ENCODE measurements around the gene JAKMIP3. TPM values are rescaled to one million over a fixed set of nuclear protein-coding genes. Genes with fewer than 3 reads are reported as not detected.

Gene JAKMIP3
- total RNA-seq, 2 experiments from 2014 or later: 0.18 to 0.31 TPM

DNA sequence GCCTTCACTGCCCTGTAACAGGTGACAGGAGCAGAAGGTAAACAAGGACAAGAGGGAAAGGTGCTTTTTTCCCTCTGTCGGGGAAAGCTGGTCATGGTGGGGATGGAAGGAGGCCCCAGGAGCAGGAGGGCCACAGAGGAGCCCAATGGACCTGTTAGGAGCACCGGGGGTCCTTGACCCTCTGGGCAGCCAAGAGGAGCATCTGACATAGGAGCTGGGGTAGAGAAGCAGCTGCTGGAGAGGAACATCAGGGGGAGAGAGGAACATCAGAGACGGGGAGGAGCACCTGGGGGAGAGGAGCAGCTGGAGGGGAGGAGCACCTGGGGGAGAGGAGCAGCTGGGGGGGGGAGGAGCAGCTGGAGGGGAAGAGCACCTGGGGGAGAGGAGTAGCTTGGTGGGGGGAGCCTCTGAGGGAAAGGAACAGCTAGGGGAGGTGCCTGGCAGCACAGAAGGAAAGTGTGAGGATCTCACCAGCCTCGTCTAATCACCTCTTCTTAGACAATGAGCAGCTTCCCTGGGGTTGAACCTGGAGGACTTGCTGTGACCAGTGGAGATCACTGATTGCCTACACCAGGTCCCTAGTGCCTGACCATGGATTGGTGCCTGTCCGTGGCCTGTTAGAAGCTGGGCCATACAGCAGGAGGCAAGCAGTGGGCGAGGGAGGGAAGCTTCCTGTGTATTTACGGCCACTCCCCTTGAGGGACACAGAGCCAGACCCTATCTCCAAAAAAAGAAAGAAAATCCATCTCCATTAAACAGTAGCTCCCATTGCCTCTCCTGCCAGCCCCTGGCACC lies 37.6 kb downstream of the JAKMIP3 start:
- no peaks in the 10 kb centered on the region for H3K36me3 Mint-ChIP-seq (ENCODE audit: low read depth)
- H3K27me3 Mint-ChIP-seq: no peaks in the 10 kb centered on the region
- no peak for ATAC-seq
- DNase-seq: no peak
- H3K4me1 Mint-ChIP-seq (ENCODE audit: low read depth): no peaks in the 10 kb centered on the region
- intact Hi-C loops (cut with micrococcal nuclease): no loop called here
- CTCF ChIA-PET: no interaction called here
- POLR2A ChIA-PET: interaction anchor here (0.7 kb wide), 1 partner anchor 280 kb away, joined by 3 read pairs; no protein-coding TSS in a partner anchor
- no peak overlapping the region for H3K4me3 Mint-ChIP-seq
- no peak overlapping the region for H3K27ac Mint-ChIP-seq
- TF ChIP-seq, protein P1, sequence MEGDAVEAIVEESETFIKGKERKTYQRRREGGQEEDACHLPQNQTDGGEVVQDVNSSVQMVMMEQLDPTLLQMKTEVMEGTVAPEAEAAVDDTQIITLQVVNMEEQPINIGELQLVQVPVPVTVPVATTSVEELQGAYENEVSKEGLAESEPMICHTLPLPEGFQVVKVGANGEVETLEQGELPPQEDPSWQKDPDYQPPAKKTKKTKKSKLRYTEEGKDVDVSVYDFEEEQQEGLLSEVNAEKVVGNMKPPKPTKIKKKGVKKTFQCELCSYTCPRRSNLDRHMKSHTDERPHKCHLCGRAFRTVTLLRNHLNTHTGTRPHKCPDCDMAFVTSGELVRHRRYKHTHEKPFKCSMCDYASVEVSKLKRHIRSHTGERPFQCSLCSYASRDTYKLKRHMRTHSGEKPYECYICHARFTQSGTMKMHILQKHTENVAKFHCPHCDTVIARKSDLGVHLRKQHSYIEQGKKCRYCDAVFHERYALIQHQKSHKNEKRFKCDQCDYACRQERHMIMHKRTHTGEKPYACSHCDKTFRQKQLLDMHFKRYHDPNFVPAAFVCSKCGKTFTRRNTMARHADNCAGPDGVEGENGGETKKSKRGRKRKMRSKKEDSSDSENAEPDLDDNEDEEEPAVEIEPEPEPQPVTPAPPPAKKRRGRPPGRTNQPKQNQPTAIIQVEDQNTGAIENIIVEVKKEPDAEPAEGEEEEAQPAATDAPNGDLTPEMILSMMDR (IDR thresholded peaks at IDR 0.05): no peak
- no peaks in the 10 kb centered on the region for H3K9me3 Mint-ChIP-seq

DNA sequence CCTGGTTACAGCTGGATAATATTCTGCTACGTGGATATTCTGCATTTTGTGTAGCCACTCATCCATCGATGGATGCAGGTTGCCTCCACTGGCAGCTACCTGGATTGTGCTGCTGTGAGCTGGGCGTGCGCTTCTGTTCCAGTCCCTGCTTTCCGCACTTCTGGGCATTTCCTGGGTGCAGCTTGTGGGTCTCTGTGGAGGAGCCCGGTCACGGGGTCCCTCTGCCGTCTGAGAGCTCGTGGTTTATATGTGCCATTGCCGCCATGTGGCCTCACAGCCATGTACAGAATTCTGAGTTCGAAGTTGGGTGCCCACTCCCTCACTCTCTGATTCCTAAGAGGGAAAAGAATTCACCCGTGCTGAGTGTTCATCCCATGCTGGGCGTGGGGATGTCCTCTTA lies 38.3 kb downstream of the JAKMIP3 start:
- TF ChIP-seq, protein P1 (IDR thresholded peaks at IDR 0.05): no peak
- no peak overlapping the region for H3K27ac Mint-ChIP-seq
- intact Hi-C loops (cut with micrococcal nuclease): no loop called here
- H3K4me1 Mint-ChIP-seq (ENCODE audit: low read depth): no peaks in the 10 kb centered on the region
- POLR2A ChIA-PET: no interaction called here
- CTCF ChIA-PET: no interaction called here
- H3K27me3 Mint-ChIP-seq: no peaks in the 10 kb centered on the region
- no peaks in the 10 kb centered on the region for H3K36me3 Mint-ChIP-seq (ENCODE audit: low read depth)
- ATAC-seq: no peak
- DNase-seq: no peak
- H3K4me3 Mint-ChIP-seq: no peak overlapping the region
- no peaks in the 10 kb centered on the region for H3K9me3 Mint-ChIP-seq

DNA sequence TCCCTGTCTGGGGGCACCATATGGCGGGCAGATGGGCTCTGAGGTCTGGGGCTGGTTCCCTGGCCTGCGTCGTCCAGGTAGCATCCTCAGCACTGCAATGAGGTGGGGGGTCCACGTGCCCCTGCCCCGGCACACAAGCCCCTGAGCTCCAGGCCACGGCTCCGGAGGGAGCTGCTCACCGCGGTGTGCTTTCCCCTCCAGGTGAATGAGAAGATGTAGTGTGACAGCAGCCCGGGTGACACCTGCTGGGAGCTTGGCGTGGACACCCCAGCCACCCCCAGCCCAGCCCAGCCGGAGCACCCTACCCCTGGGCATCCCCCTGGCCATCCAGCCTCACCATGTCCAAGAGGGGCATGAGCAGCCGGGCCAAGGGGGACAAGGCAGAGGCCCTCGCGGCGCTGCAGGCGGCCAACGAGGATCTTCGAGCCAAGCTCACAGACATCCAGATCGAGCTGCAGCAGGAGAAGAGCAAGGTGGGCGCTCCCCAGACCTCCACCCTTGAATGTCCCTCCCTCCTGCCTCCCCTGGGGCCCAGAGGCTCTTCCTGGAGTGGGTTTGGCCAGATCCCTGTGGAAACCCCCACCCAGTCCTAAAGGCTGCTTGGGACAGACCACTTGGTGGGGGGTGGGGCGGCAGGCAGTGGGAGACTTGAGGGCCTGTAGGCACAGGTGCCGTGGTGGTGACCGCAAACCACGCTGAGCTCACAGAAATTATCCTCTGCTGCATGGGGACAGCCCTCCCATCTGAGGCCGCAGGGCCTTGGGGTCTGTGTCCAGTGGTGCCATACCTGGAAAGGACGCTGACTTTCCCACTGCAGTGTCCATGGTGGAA lies 38.9 kb downstream of the JAKMIP3 start:
- intact Hi-C loops (cut with micrococcal nuclease): no loop called here

DNA sequence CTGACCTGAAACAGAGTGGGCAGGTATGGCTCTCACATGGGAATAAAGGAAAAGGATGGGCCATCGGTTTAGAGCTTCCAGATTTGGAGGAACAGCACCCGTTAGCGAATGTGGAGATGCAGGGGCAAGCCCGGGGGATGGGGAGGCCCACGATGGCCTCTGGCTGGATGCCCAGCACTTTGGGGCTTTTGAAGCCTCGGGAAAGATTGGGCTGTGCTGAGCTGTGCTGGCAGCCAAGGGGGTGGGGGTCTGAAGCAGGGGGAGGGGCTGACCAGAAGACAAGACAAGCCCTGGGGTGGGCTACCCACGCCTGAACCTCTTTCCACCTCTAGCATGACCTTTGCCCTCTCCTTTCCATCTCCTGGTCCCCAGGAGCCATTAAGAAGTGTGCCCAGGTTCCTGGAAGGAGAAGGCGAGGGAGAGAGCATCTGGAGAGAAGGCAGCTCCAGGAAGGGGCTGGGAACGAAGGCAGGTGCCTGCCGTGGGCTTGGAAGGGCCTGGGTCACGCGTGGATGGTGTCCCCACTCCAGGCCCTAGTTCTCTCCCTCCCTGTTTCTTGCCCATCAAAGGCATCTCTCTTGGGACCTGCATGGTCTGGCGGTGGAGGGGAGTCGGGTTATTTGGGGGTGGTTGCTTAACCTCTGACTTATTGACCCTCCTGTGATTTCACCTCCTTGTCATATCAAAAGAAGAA lies 39.7 kb downstream of the JAKMIP3 start:
- Mint-ChIP-seq H3K4me3 (no peak overlapping the region), H3K4me1 (ENCODE audit: low read depth) (no peaks in the 10 kb centered on the region), H3K27me3 (no peaks in the 10 kb centered on the region), H3K27ac (no peak overlapping the region), H3K9me3 (no peaks in the 10 kb centered on the region), H3K36me3 (ENCODE audit: low read depth) (no peaks in the 10 kb centered on the region)
- TF ChIP-seq, protein P1 (IDR thresholded peaks at IDR 0.05): no peak
- CTCF ChIA-PET: no interaction called here
- POLR2A ChIA-PET: no interaction called here
- DNase-seq (no peak), ATAC-seq (no peak)
- intact Hi-C loops (cut with micrococcal nuclease): no loop called here

More for the DNA sequence above, 38.9 kb downstream of the JAKMIP3 start:
- Mint-ChIP-seq H3K36me3 (ENCODE audit: low read depth) (no peaks in the 10 kb centered on the region), H3K4me3 (no peak overlapping the region), H3K4me1 (ENCODE audit: low read depth) (no peaks in the 10 kb centered on the region), H3K27me3 (no peaks in the 10 kb centered on the region), H3K9me3 (no peaks in the 10 kb centered on the region), H3K27ac (no peak overlapping the region)
- TF ChIP-seq, protein P1 (IDR thresholded peaks at IDR 0.05): no peak
- ChIA-PET POLR2A (no interaction called here), CTCF (no interaction called here)
- ATAC-seq (no peak), DNase-seq (no peak)
